Nephron progenitor cell (in vitro differentiated cells): ENCODE results near the gene MANBA.

ENCODE experiments used
- DNase-seq: peaks from one replicate; pipeline ENCODE4 v3.0.0; 2021
- H3K27ac Mint-ChIP-seq: 2 replicates; pipeline ENCODE4 v1.8.0; 2021; ENCODE audit warnings: mild to moderate bottlenecking, moderate library complexity, mixed read lengths
- H3K27me3 Mint-ChIP-seq: 2 replicates; pipeline ENCODE4 v1.8.0; 2021; ENCODE audit warnings: mild to moderate bottlenecking, low read depth, mixed read lengths; ENCODE audit not compliant: poor library complexity
- H3K36me3 Mint-ChIP-seq: 2 replicates; pipeline ENCODE4 v1.8.0; 2021; ENCODE audit warnings: low read depth, mixed read lengths
- H3K4me1 Mint-ChIP-seq: 2 replicates; pipeline ENCODE4 v1.8.0; 2021; ENCODE audit warnings: mixed read lengths
- H3K4me3 Mint-ChIP-seq: 2 replicates; pipeline ENCODE4 v1.8.0; 2021; ENCODE audit warnings: mild to moderate bottlenecking, moderate library complexity, mixed read lengths
- H3K9me3 Mint-ChIP-seq: 2 replicates; pipeline ENCODE4 v1.8.0; 2021; ENCODE audit warnings: mild to moderate bottlenecking, moderate library complexity, mixed read lengths
- TF ChIP-seq, protein P1 (sequence below): fragments of 200-600 bp; sonication (generic); IDR thresholded peaks from 2 replicates; pipeline ENCODE4 v1.5.0; 2021; ENCODE audit warnings: antibody characterized with exemption

The MANBA gene

DNA sequence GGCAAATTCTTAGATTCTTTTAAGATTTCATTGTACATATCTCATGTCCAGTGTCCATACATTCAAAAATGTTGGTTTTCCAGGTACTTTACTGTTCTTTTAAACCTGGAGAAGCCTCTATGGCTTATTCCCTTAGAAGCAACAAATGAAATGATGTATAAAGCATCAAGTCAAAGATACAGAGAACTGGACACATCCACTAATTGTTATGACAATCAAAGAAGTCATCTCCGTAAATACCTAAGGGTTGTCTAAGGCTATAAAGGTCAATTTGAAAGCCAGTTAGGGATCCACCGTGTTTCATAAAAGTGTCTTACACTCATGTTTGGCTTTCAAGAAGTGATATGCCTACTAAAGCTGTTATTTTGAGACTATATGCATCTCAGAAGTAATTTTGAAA lies 34.2 kb upstream of the MANBA start:
- Mint-ChIP-seq H3K9me3 (no peaks in the 10 kb centered on the region), H3K36me3 (peaks cover 83% of the 10 kb centered on the region), H3K27me3 (no peaks in the 10 kb centered on the region), H3K4me3 (no peak overlapping the region), H3K4me1 (no peaks in the 10 kb centered on the region), H3K27ac (no peak overlapping the region)
- TF ChIP-seq, protein P1, sequence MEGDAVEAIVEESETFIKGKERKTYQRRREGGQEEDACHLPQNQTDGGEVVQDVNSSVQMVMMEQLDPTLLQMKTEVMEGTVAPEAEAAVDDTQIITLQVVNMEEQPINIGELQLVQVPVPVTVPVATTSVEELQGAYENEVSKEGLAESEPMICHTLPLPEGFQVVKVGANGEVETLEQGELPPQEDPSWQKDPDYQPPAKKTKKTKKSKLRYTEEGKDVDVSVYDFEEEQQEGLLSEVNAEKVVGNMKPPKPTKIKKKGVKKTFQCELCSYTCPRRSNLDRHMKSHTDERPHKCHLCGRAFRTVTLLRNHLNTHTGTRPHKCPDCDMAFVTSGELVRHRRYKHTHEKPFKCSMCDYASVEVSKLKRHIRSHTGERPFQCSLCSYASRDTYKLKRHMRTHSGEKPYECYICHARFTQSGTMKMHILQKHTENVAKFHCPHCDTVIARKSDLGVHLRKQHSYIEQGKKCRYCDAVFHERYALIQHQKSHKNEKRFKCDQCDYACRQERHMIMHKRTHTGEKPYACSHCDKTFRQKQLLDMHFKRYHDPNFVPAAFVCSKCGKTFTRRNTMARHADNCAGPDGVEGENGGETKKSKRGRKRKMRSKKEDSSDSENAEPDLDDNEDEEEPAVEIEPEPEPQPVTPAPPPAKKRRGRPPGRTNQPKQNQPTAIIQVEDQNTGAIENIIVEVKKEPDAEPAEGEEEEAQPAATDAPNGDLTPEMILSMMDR, result no peak
- DNase-seq, result no peak

DNA sequence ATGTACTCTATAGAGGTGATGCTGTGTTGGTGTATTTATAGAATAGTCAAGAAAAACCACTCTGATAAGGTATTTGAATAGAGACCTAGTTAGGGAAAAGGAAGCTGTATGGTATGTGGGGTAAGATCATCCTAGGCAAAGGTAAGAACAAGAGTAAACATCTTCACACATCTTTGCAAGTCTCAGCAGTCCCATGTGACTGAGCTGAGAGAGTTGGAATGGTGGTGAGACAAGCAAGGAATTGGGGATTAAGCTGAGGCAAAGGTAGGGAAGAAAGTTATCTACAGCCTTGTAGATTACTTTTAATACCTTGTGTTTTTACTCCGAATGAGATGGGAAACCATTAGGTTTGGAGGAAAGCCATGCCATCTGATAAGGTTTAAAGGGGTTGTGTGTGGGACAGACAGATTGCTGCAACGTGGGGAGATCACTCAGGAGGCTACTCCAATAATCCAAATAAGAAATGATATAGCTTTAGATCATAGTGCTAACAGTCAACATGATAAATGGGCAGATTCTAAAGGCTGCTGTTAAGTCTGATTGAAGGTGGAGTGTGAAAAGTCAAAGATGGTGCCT lies 31.7 kb upstream of the MANBA start:
- no peak overlapping the region for H3K4me3 Mint-ChIP-seq
- TF ChIP-seq, protein P1, result no peak

DNA sequence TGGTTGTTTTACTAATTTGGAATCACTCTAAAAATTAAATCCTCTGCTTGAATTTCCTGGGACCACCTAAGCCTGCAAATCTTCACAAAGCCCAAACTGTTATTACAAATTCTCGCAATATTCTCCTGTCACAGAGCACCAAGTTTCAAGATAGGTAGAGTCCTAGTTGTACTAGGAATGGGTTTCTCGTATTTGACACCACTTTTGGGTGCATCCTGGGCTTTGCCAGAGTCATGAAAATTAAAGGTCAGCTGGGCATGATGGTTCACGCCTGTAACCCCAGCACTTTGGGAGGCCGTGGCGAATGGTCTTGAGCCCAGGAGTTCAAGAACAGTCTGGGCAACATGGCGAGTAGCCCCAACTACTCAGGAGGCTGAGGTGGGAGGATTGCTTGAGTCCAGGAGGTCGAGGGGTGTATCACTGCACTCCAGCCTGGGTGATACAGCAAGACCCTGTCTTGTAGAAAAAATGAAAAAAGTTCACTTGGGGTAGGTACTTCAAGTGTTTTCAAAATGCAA lies 30.6 kb upstream of the MANBA start:
- H3K36me3 Mint-ChIP-seq, result peaks cover 67% of the 10 kb centered on the region
- no peaks in the 10 kb centered on the region for H3K4me1 Mint-ChIP-seq
- no peaks in the 10 kb centered on the region for H3K27me3 Mint-ChIP-seq
- no peak overlapping the region for H3K4me3 Mint-ChIP-seq
- TF ChIP-seq, protein P1, result no peak
- DNase-seq, result no peak
- H3K9me3 Mint-ChIP-seq, result peaks cover 5% of the 10 kb centered on the region
- peak overlapping the region; percentile 37 for H3K27ac Mint-ChIP-seq

More for the DNA sequence above, 31.7 kb upstream of the MANBA start:
- Mint-ChIP-seq H3K27me3 (no peaks in the 10 kb centered on the region), H3K27ac (peak overlapping the region; percentile 20), H3K36me3 (peaks cover 75% of the 10 kb centered on the region), H3K4me1 (no peaks in the 10 kb centered on the region), H3K9me3 (peaks cover 5% of the 10 kb centered on the region)
- DNase-seq, result no peak

DNA sequence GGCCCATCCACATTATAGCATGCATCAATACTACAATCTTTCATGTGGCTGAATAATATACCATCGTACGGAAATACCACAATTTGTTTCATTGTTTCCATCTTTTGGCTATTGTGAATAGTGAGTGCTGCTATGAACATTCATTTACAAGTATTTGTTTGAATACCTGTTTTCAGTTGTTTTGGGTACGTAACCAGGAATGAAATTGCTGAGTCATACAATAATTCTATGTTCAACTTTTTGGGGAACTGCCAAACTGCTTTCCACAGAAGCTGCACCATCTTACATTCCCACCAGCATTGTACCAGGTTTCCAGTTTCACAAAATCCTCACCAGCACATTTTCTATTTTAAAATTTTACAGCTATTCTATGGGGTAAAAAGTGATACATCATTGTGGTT lies 28.5 kb upstream of the MANBA start:
- H3K4me3 Mint-ChIP-seq, result no peak overlapping the region
- TF ChIP-seq, protein P1, result no peak
- H3K9me3 Mint-ChIP-seq, result peaks cover 5% of the 10 kb centered on the region
- DNase-seq, result no peak
- no peaks in the 10 kb centered on the region for H3K4me1 Mint-ChIP-seq
- no peak overlapping the region for H3K27ac Mint-ChIP-seq
- no peaks in the 10 kb centered on the region for H3K27me3 Mint-ChIP-seq
- H3K36me3 Mint-ChIP-seq, result peaks cover 47% of the 10 kb centered on the region

DNA sequence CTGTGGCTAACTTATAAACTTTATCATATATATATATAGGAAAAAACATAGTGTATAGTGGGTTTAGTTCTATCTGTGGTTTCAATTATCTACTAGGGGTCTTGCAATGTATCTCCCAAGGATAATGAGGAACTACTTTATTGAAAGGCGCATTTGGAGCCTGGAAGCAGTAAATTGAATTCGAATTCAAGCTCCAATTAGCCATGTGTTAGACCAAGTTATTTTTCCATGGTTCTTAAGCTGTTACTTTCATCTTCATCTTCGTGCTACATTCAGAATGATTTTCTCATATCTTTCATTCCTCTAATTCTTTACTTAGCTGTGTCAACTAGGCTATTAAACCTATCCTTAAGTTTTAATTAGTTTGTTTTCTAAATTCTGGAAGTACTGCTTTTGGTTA lies 27.2 kb upstream of the MANBA start:
- Mint-ChIP-seq H3K27me3 (no peaks in the 10 kb centered on the region), H3K27ac (no peak overlapping the region), H3K4me1 (no peaks in the 10 kb centered on the region), H3K9me3 (peaks cover 5% of the 10 kb centered on the region), H3K4me3 (no peak overlapping the region), H3K36me3 (peaks cover 36% of the 10 kb centered on the region)
- DNase-seq, result no peak
- TF ChIP-seq, protein P1, result no peak
